HT-29 (cell line): ENCODE results near the gene MTREX. TPM values are rescaled to one million over a fixed set of nuclear protein-coding genes. Genes with fewer than 3 reads are reported as not detected.

Experiments
- DNase-seq: peaks from one replicate; pipeline ENCODE4 v3.0.0-alpha.2; 2015; ENCODE audit warnings: low spot score
- total RNA-seq: library from RNA; depleted of rRNA; stranded (reverse); fragments of >200 nt; shearing (Covaris generic); gene quantifications from 2 replicates; pipeline ENCODE4 v1.2.3, GENCODE V29; 2014; rRNA removed

The MTREX gene
- total RNA-seq, 1 experiment from 2014 or later = 24.0 TPM

DNA sequence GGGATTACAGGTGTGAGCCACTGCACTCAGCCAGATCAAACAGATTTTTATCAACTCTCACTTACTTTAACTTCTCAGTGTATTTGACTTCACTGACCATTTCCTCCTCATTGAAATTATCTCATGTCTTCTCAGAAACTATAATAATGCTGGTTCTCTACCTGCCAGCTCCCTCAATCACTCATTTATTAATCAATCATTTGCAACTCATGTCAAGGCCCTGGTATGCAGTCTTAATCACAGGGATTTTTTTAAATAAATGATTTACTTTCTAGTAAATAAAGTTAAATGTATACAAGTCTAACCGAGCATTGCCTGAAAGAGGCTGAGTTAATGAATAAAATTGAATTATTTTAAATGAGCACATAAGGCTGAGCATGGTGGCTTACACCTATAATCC, 163.7 kb downstream of the MTREX start:
- no peak for DNase-seq

DNA sequence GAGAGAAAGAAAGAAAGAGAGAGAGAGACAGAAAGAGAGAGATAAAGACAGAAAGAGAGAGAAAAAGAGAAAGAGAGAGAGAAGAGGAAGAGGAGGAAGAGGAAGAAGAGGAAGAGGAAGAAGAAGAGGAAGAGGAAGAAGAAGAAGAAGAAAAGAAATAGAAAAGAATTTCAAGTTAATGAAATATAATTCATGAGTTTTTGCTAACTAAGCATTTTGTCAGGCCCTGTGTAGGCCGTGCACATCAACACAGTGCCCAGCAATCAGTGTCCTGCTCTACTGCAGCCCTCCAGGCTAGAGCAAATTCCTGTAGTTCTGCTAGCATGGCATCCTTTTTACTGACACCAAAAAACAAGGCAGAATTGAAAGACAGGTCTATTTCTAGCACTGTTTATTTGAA, 164.9 kb downstream of the MTREX start:
- DNase-seq = no peak

Other genes with a start within 250 kb of the MTREX start
- gene GZMA, start 205.3 kb upstream of the MTREX start, total RNA-seq = not detected in 2 replicates
- gene GPX8, start 147.8 kb upstream of the MTREX start, total RNA-seq = 0.37 and 0.94 TPM in 2 replicates
- not detected in 2 replicates for gene CDC20B, start 134.8 kb upstream of the MTREX start, total RNA-seq
- gene MCIDAS, start 80.7 kb upstream of the MTREX start, total RNA-seq = 4.1 and 4.4 TPM in 2 replicates
- 12.4 and 13.0 TPM in 2 replicates for gene CCNO, start 74.4 kb upstream of the MTREX start, total RNA-seq
- gene DHX29, start 295 bp upstream of the MTREX start, total RNA-seq = 7.3 and 8.1 TPM in 2 replicates
- 53.3 and 55.8 TPM in 2 replicates for gene PLPP1, start 227.0 kb downstream of the MTREX start, total RNA-seq